Brain pericyte (primary cell): Measurements from ENCODE around the gene CCNB3.
"Not testable (repeated sequence)": the region's sequence is repeated elsewhere in the genome, so short reads cannot be mapped to it uniquely, and the experiment has no call there.

Experiments
- DNase-seq: peaks from one replicate; pipeline ENCODE4 v3.0.0-alpha.2; 2012; ENCODE audit warnings: low read depth, low spot score

The CCNB3 gene

GRCh38 chrX:50204364-50204899 lies at the start of gene CCNB3:
TSS of gene CCNB3 (plus strand) at chrX:50204765. CDS start at chrX:50285164, 80,399 bp downstream.
- peak; percentile 5 for DNase-seq

- DNase-seq, result no peak
Measured at GRCh38 chrX:50157545-50158135, 46.9 kb upstream of the CCNB3 start.

- DNase-seq, result no peak
Measured at GRCh38 chrX:50158593-50158992, 46.0 kb upstream of the CCNB3 start.

GRCh38 chrX:50161127-50161526 lies 43.4 kb upstream of the CCNB3 start:
- DNase-seq, result no peak

- DNase-seq, result no peak
Measured at GRCh38 chrX:50165727-50166126, 38.8 kb upstream of the CCNB3 start.

- DNase-seq, result no peak
Measured at GRCh38 chrX:50167366-50167765, 37.2 kb upstream of the CCNB3 start.

- DNase-seq, result no peak
Measured at GRCh38 chrX:50168241-50168687, 36.3 kb upstream of the CCNB3 start.

GRCh38 chrX:50169717-50170116 lies 34.8 kb upstream of the CCNB3 start:
- no peak for DNase-seq

- DNase-seq, result no peak
Measured at GRCh38 chrX:50180073-50180940, 24.3 kb upstream of the CCNB3 start.

GRCh38 chrX:50183891-50184290 lies 20.7 kb upstream of the CCNB3 start:
- no peak for DNase-seq

GRCh38 chrX:50188859-50189600 lies 15.5 kb upstream of the CCNB3 start:
- no peak for DNase-seq

- DNase-seq, result no peak
Measured at GRCh38 chrX:50198348-50198747, 6.2 kb upstream of the CCNB3 start.

- DNase-seq, result no peak
Measured at GRCh38 chrX:50200907-50201306, 3.7 kb upstream of the CCNB3 start, which contains the start of gene AKAP4. TSS of gene AKAP4 (minus strand) at chrX:50201007. CDS start at chrX:50200889, 118 bp downstream.

GRCh38 chrX:50202539-50202938 lies 2.0 kb upstream of the CCNB3 start:
- no peak for DNase-seq

GRCh38 chrX:50206753-50207152 lies 2.2 kb downstream of the CCNB3 start:
- no peak for DNase-seq

GRCh38 chrX:50211510-50211909 lies 6.9 kb downstream of the CCNB3 start:
- no peak for DNase-seq

- DNase-seq, result no peak
Measured at GRCh38 chrX:50281253-50281652, 76.7 kb downstream of the CCNB3 start.

GRCh38 chrX:50327235-50327634 lies 122.7 kb downstream of the CCNB3 start:
- DNase-seq, result no peak

- DNase-seq, result not testable (repeated sequence)
Measured at GRCh38 chrX:50332668-50333067, 128.1 kb downstream of the CCNB3 start.

GRCh38 chrX:50333308-50333707 lies 128.7 kb downstream of the CCNB3 start:
- DNase-seq, result no peak

- DNase-seq, result no peak
Measured at GRCh38 chrX:50343917-50344316, 139.4 kb downstream of the CCNB3 start.

GRCh38 chrX:50372966-50373365 lies 168.4 kb downstream of the CCNB3 start:
- no peak for DNase-seq
